Right lobe of liver (tissue), 6 donors: Measurements from ENCODE around the gene BHLHA15. TPM values are rescaled to one million over a fixed set of nuclear protein-coding genes. Genes with fewer than 3 reads are reported as not detected.

Source experiments
- ATAC-seq, 4 donors: fragments of 200-7000 bp; cut with Tn5 transposase; one replicate each; pipeline ENCODE4 v1.9.1; 2020; ENCODE audit warnings: mild to moderate bottlenecking in 4 of 4, moderate library complexity in 4 of 4
- DNase-seq, 3 donors: peaks; one replicate each; pipeline ENCODE4 v3.0.0-alpha.2; 2020
- H3K27ac ChIP-seq, 3 donors: fragments of 200-600 bp; one replicate each; pipeline ENCODE4 v1.8.0; 2022
- H3K27me3 ChIP-seq, 2 donors: fragments of 200-600 bp; one replicate each; pipeline ENCODE4 v1.8.0; 2022
- H3K36me3 ChIP-seq, 4 donors: fragments of 200-600 bp; sonication (generic) in 1 of 4; one replicate each; pipeline versions ENCODE4 v1.5.1 to v1.8.0; 2017 to 2022; ENCODE audit warnings: control low read depth in 1 of 4
- H3K4me1 ChIP-seq, 4 donors: fragments of 200-600 bp; sonication (generic) in 1 of 4; one replicate each; pipeline versions ENCODE4 v1.5.1 to v1.8.0; 2017 to 2022; ENCODE audit warnings: control low read depth in 1 of 4
- H3K4me3 ChIP-seq, 3 donors: fragments of 200-600 bp; one replicate each; pipeline ENCODE4 v1.8.0; 2022
- H3K9me3 ChIP-seq, 4 donors: fragments of 200-600 bp; sonication (generic) in 1 of 4; one replicate each; pipeline versions ENCODE4 v1.5.1 to v1.8.0; 2017 to 2022; ENCODE audit warnings: control low read depth in 1 of 4
- CTCF ChIP-seq, 4 donors: fragments of 200-600 bp in 3 of 4; fragments of 450-650 bp in 1 of 4; IDR thresholded peaks; one replicate each; pipeline versions ENCODE4 v1.5.1 to v1.8.0; 2016 to 2022; ENCODE audit warnings: antibody characterized with exemption in 4 of 4, mild to moderate bottlenecking in 2 of 4
- POLR2A ChIP-seq: fragments of 450-650 bp; IDR thresholded peaks from one replicate; pipeline ENCODE4 v1.6.1; 2017; ENCODE audit warnings: antibody characterized with exemption, mild to moderate bottlenecking
- WGBS: methylation state at CpG from one replicate; pipeline ENCODE4 v1.1.6; 2018; ENCODE audit warnings: low coverage, low lambda C conversion rate; ENCODE audit not compliant: insufficient coverage; ENCODE audit errors: missing lambda C conversion rate; 5-methylcytosine and 5-hydroxymethylcytosine counted together
- intact Hi-C, 2 donors: fragments of 100-400 bp; cut with DNase I; formaldehyde crosslinking; loops; one replicate each; pipeline versions ENCODE4 v1.11.2 to v1.14.1; 2022
- total RNA-seq, 6 experiments: library from RNA; depleted of rRNA in 2 of 6; stranded (reverse); fragments of >200 nt in 2 of 6; fragmentation: NEBNext Ultra II Directional in 3 of 6; extraction: Animal tissue kit (Norgen Biotek cat#: 25700) in 3 of 6; gene quantifications; one replicate each; pipeline versions ENCODE4 v1.1.0 to v1.2.4, GENCODE V29; 2016 to 2023
- donor health status: DM: no; HTN: yes; CAD: no.
- donor health status: DM: no; HTN: no; CAD: no.
- donor health status: DM: no; HTN: no; CAD: no.
- donor health status: DM: no; HTN: yes; CAD: no.
- donor health status: DM: no; HTN: yes; CAD: no.

The BHLHA15 gene
- total RNA-seq, 6 experiments from 2014 or later, result 2.3 to 25.9 (median 5.3) TPM

GRCh38 chr7:98250789-98251188, 39.5 kb downstream of the BHLHA15 start:
- peaks cover 0 to 17% (median 4%) of the 10 kb centered on the region in 4 donors for H3K4me1 ChIP-seq
- 47% methylated on average over 3 of the region's 3 CpGs for WGBS
- TF ChIP-seq CTCF (IDR thresholded peaks at IDR 0.05), result no peak
- no peak for TF ChIP-seq POLR2A
- H3K27ac ChIP-seq, result peak overlapping the region in 1 of 3 donors; percentile 71
- no peaks in the 10 kb centered on the region for H3K36me3 ChIP-seq
- H3K4me3 ChIP-seq, result no peak overlapping the region
- intact Hi-C loops, result no loop called here
- DNase-seq (no peak), ATAC-seq (no peak)
- no peaks in the 10 kb centered on the region for H3K27me3 ChIP-seq
- no peaks in the 10 kb centered on the region for H3K9me3 ChIP-seq

GRCh38 chr7:98251231-98251600, 40.0 kb downstream of the BHLHA15 start:
- DNase-seq (no peak), ATAC-seq (peak in 1 of 4 donors; percentile 1)
- 45% methylated on average over 9 of the region's 9 CpGs for WGBS
- H3K27ac ChIP-seq, result peak overlapping the region in 2 of 3 donors; percentile 71 to 74
- H3K4me1 ChIP-seq, result peaks cover 0 to 17% (median 4%) of the 10 kb centered on the region in 4 donors
- intact Hi-C loops, result no loop called here
- H3K4me3 ChIP-seq, result peak overlapping the region; percentile 84 to 96 (median 88)
- H3K36me3 ChIP-seq, result no peaks in the 10 kb centered on the region
- no peaks in the 10 kb centered on the region for H3K27me3 ChIP-seq
- H3K9me3 ChIP-seq, result no peaks in the 10 kb centered on the region
- TF ChIP-seq CTCF (IDR thresholded peaks at IDR 0.05), result no peak
- TF ChIP-seq POLR2A, result no peak

GRCh38 chr7:98251601-98252424, 40.6 kb downstream of the BHLHA15 start, which contains the start of gene TECPR1:
Gene TECPR1, minus strand, starts transcription at chr7:98252232. Its CDS starts 6,086 bp downstream, at chr7:98246146.
- Histone ChIP-seq H3K27ac (peak within 1 kb of the TSS; percentile 53 to 74 (median 71)), H3K9me3 (no peaks in the 10 kb centered on the region), H3K4me1 (peaks cover 0 to 17% (median 4%) of the 10 kb centered on the region in 4 donors), H3K4me3 (peak within 1 kb of the TSS; percentile 84 to 96 (median 88)), H3K27me3 (no peaks in the 10 kb centered on the region), H3K36me3 (peaks cover 0 to 3% (median 0%) of the 10 kb centered on the region in 4 donors)
- intact Hi-C loops, result no loop called here
- peak; percentile 97 to 98 (median 98) for DNase-seq
- TF ChIP-seq POLR2A, result peak; percentile 69
- TF ChIP-seq CTCF (IDR thresholded peaks at IDR 0.05), result no peak
- WGBS, result 3% methylated on average over 4 of the region's 69 CpGs
- peak; percentile 98 to 99 (median 98) for ATAC-seq

- Histone ChIP-seq H3K36me3 (peaks cover 0 to 10% (median 0%) of the 10 kb centered on the region in 4 donors), H3K27ac (peak overlapping the region in 2 of 3 donors; percentile 43 to 71), H3K27me3 (no peaks in the 10 kb centered on the region), H3K4me1 (peaks cover 0 to 17% (median 4%) of the 10 kb centered on the region in 4 donors), H3K4me3 (peak overlapping the region; percentile 84 to 96 (median 88)), H3K9me3 (no peaks in the 10 kb centered on the region)
- no peak for TF ChIP-seq POLR2A
- DNase-seq (no peak), ATAC-seq (no peak)
- 31% methylated on average over 17 of the region's 32 CpGs for WGBS
- intact Hi-C loops, result no loop called here
Measured at GRCh38 chr7:98252425-98253054, 41.3 kb downstream of the BHLHA15 start.
